Ishikawa (cell line): Measurements from ENCODE around the gene CACNA1C.

Experiments used
- EGR1 ChIP-seq: IDR thresholded peaks from 2 replicates; pipeline ENCODE4 v1.6.1; 2012
- TAF1 ChIP-seq: IDR thresholded peaks from 2 replicates; pipeline ENCODE4 v1.6.1; 2012; ENCODE audit warnings: low read depth, mild to moderate bottlenecking

DNA sequence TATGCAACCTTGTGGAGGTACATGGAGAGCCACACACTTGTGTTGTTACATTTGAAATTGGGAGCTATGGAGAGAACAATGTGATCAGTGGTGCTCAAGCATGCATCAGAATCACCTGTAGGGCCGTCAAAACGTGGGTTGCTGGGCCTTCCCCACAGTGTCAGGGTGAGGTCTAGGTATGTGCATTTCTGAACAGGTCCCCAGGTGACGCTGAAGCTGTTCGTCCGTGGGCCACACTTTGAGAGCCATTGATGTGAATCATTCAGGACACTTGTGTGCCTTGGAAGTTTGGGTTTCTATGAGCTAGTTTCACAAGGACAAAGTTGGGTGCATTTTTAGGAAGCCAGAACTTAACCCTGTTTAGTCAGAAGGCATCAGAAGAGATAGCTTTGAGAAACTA lies 450.2 kb downstream of the CACNA1C start:
- no peak for TF ChIP-seq EGR1
- TF ChIP-seq TAF1: no peak
